GM18517 (cell line): ENCODE measurements around the gene KCNMA1.
"Not testable (repeated sequence)": the region's sequence is repeated elsewhere in the genome, so short reads cannot be mapped to it uniquely, and the experiment has no call there.

Experiments used
- ATAC-seq: cut with Tn5 transposase; IDR thresholded peaks from one replicate; pipeline ENCODE4 v1.9.1; 2021; ENCODE audit warnings: mild to moderate bottlenecking, moderate library complexity; ENCODE audit not compliant: unreplicated experiment

Gene KCNMA1

GRCh38 chr10:77428691-77429395, 208.8 kb downstream of the KCNMA1 start:
- no peak for ATAC-seq

GRCh38 chr10:77424257-77424656, 213.4 kb downstream of the KCNMA1 start:
- no peak for ATAC-seq

GRCh38 chr10:77422491-77423338, 214.9 kb downstream of the KCNMA1 start:
- ATAC-seq = no peak

GRCh38 chr10:77421591-77421990, 216.0 kb downstream of the KCNMA1 start:
- no peak for ATAC-seq

GRCh38 chr10:77420947-77421523, 216.6 kb downstream of the KCNMA1 start:
- no peak for ATAC-seq

- ATAC-seq = no peak
Measured at GRCh38 chr10:77419979-77420378, 217.6 kb downstream of the KCNMA1 start.

GRCh38 chr10:77419056-77419455, 218.6 kb downstream of the KCNMA1 start:
- ATAC-seq = no peak

- no peak for ATAC-seq
Measured at GRCh38 chr10:77417806-77418640, 219.6 kb downstream of the KCNMA1 start.

- no peak for ATAC-seq
Measured at GRCh38 chr10:77417359-77417758, 220.2 kb downstream of the KCNMA1 start.

- no peak for ATAC-seq
Measured at GRCh38 chr10:77416311-77417135, 221.1 kb downstream of the KCNMA1 start.

GRCh38 chr10:77415313-77415960, 222.2 kb downstream of the KCNMA1 start:
- no peak for ATAC-seq

- no peak for ATAC-seq
Measured at GRCh38 chr10:77413231-77413630, 224.4 kb downstream of the KCNMA1 start.

- ATAC-seq = not testable (repeated sequence)
Measured at GRCh38 chr10:77412573-77413133, 225.0 kb downstream of the KCNMA1 start.

GRCh38 chr10:77411805-77412204, 225.8 kb downstream of the KCNMA1 start:
- ATAC-seq = no peak

GRCh38 chr10:77410523-77410922, 227.1 kb downstream of the KCNMA1 start:
- ATAC-seq = no peak

GRCh38 chr10:77409697-77410471, 227.7 kb downstream of the KCNMA1 start:
- ATAC-seq = no peak

- no peak for ATAC-seq
Measured at GRCh38 chr10:77408259-77408658, 229.3 kb downstream of the KCNMA1 start.

- no peak for ATAC-seq
Measured at GRCh38 chr10:77406764-77407430, 230.7 kb downstream of the KCNMA1 start.
